GM12878 (cell line): ENCODE data around the gene DHDH. TPM values are rescaled to one million over a fixed set of nuclear protein-coding genes. Genes with fewer than 3 reads are reported as not detected.

Experiments used
- ASH2L ChIP-seq: fragments of 300-600, 200-600 bp; sonication (generic); IDR thresholded peaks from 2 replicates; pipeline ENCODE4 v1.6.1; 2017; ENCODE audit warnings: low read depth, mild to moderate bottlenecking, borderline replicate concordance
- BCL11A ChIP-seq: IDR thresholded peaks from 2 replicates; pipeline ENCODE4 v1.6.1; 2011; ENCODE audit warnings: low read depth, low read length
- CEBPB ChIP-seq, 2 experiments: fragments of 150-350 bp in 1 of 2; IDR thresholded peaks; 2 replicates each; pipeline ENCODE4 v1.6.1; 2012 to 2014; ENCODE audit warnings: low read depth in 2 of 2, low read length in 2 of 2, borderline replicate concordance in 1 of 2, inconsistent platforms in 1 of 2
- CTCF ChIP-seq, 3 experiments: IDR thresholded peaks in 2 of 3; conservative IDR thresholded peaks in 1 of 3; 2 replicates each; pipeline ENCODE4 v1.5.1; 2011; ENCODE audit warnings: low read depth in 3 of 3, low read length in 3 of 3, mild to moderate bottlenecking in 3 of 3, control low read depth in 2 of 3, moderate library complexity in 2 of 3, inconsistent platforms in 1 of 3, mixed read lengths in 1 of 3; ENCODE audit not compliant: control insufficient read depth in 2 of 3, insufficient read depth in 1 of 3; ENCODE audit errors: extremely low read depth in 1 of 3
- DPF2 ChIP-seq: fragments of 450-650 bp; IDR thresholded peaks from 2 replicates; pipeline ENCODE4 v1.6.1; 2017; ENCODE audit warnings: mild to moderate bottlenecking
- ELK1 ChIP-seq: IDR thresholded peaks from 2 replicates; pipeline ENCODE4 v1.6.1; 2012; ENCODE audit warnings: low read depth, low read length, improper control_type of control experiment
- FOS ChIP-seq: IDR thresholded peaks from 3 replicates; pipeline ENCODE4 v1.6.1; 2011; ENCODE audit warnings: borderline replicate concordance; ENCODE audit not compliant: insufficient read length; ENCODE audit errors: extremely low read depth
- GATAD2B ChIP-seq: fragments of 450-650 bp; conservative IDR thresholded peaks from 2 replicates; pipeline ENCODE4 v1.6.1; 2017; ENCODE audit warnings: low read depth, mild to moderate bottlenecking, moderate library complexity
- HDGF ChIP-seq: fragments of 450-650 bp; IDR thresholded peaks from 2 replicates; pipeline ENCODE4 v1.6.1; 2016; ENCODE audit warnings: antibody characterized with exemption
- IKZF1 ChIP-seq: fragments of 450-650 bp; conservative IDR thresholded peaks from 2 replicates; pipeline ENCODE4 v1.6.1; 2017; ENCODE audit warnings: antibody characterized with exemption, mild to moderate bottlenecking
- KAT2A ChIP-seq: conservative IDR thresholded peaks from 2 replicates; pipeline ENCODE4 v1.6.1; 2011; ENCODE audit warnings: low read depth, low read length; ENCODE audit not compliant: control insufficient read depth
- NR2F1 ChIP-seq: fragments of 450-650 bp; conservative IDR thresholded peaks from 2 replicates; pipeline ENCODE4 v1.6.1; 2017; ENCODE audit warnings: mild to moderate bottlenecking
- PML ChIP-seq: IDR thresholded peaks from 2 replicates; pipeline ENCODE4 v1.6.1; 2012; ENCODE audit warnings: low read length, inconsistent platforms
- RBBP5 ChIP-seq: fragments of 200-600 bp; sonication (generic); conservative IDR thresholded peaks from 2 replicates; pipeline ENCODE4 v1.6.1; 2016
- SIX5 ChIP-seq: IDR thresholded peaks from 2 replicates; pipeline ENCODE4 v1.6.1; 2011; ENCODE audit warnings: mild to moderate bottlenecking, low read depth, low read length, moderate library complexity; ENCODE audit not compliant: severe bottlenecking
- SRF ChIP-seq, 2 experiments: IDR thresholded peaks; 2 replicates each; pipeline ENCODE4 v1.6.1; 2011; ENCODE audit warnings: low read depth in 2 of 2, low read length in 2 of 2, mild to moderate bottlenecking in 1 of 2, moderate library complexity in 1 of 2
- STAT1 ChIP-seq: fragments of 450-650 bp; conservative IDR thresholded peaks from 2 replicates; pipeline ENCODE4 v1.6.1; 2014; ENCODE audit warnings: antibody characterized with exemption, mild to moderate bottlenecking
- SUZ12 ChIP-seq: fragments of 200-600 bp; sonication (generic); IDR thresholded peaks from one replicate; pipeline ENCODE4 v1.6.1; 2018; ENCODE audit warnings: antibody characterized with exemption, mild to moderate bottlenecking; ENCODE audit not compliant: unreplicated experiment
- ZBTB40 ChIP-seq: fragments of 450-650 bp; IDR thresholded peaks from 2 replicates; pipeline ENCODE4 v1.6.1; 2016; ENCODE audit warnings: mild to moderate bottlenecking, moderate library complexity, borderline replicate concordance
- ZNF24 ChIP-seq: fragments of 450-650 bp; IDR thresholded peaks from 2 replicates; pipeline ENCODE4 v1.6.1; 2017; ENCODE audit warnings: antibody characterized with exemption, mild to moderate bottlenecking
- ZNF622 ChIP-seq: fragments of 450-650 bp; IDR thresholded peaks from 2 replicates; pipeline ENCODE4 v1.6.1; 2017; ENCODE audit warnings: mild to moderate bottlenecking, inconsistent platforms
- ZSCAN29 ChIP-seq: fragments of 450-650 bp; IDR thresholded peaks from 2 replicates; pipeline ENCODE4 v1.6.1; 2017; ENCODE audit warnings: mild to moderate bottlenecking, moderate library complexity
- polyA plus RNA-seq, 11 experiments: library from polyadenylated mRNA; depleted of rRNA in 4 of 11; unstranded in 6 of 11; stranded (reverse) in 5 of 11; fragments of >200 nt; fragmentation: Nextera tagmentation in 4 of 11; fragmentation: Illumina TruSeq in 1 of 11; extraction: Ambion mirVana in 4 of 11; extraction: Trizol in 1 of 11; gene quantifications; 1 replicate in 1 of 11; 2 replicates in 10 of 11; pipeline versions ENCODE4 v1.2.1 to v1.2.3, GENCODE V29; 2011 to 2016; ENCODE audit warnings: inconsistent platforms in 2 of 11, missing spikeins in 2 of 11, low read depth in 1 of 11
- total RNA-seq, 4 experiments: library from RNA; depleted of rRNA in 3 of 4; stranded (reverse); fragments of >200 nt in 3 of 4; fragmentation: Illumina TruSeq in 1 of 4; extraction: Trizol in 1 of 4; gene quantifications; 2 replicates each; pipeline versions ENCODE4 v1.2.1 to v1.2.3, GENCODE V29; 2013 to 2021
- TF ChIP-seq, protein P1 (sequence below): IDR thresholded peaks from 2 replicates; pipeline ENCODE4 v1.6.1; 2011; ENCODE audit warnings: low read depth, mild to moderate bottlenecking, low read length, moderate library complexity, borderline replicate concordance; ENCODE audit errors: extremely low read depth

Gene DHDH
- total and polyA plus RNA-seq, 10 of the 15 experiments (the other 5 are each of a cell fraction or from before 2014, with no cell fraction given) = 0.13 to 0.21 (median 0.15) TPM; not detected in 7

DNA sequence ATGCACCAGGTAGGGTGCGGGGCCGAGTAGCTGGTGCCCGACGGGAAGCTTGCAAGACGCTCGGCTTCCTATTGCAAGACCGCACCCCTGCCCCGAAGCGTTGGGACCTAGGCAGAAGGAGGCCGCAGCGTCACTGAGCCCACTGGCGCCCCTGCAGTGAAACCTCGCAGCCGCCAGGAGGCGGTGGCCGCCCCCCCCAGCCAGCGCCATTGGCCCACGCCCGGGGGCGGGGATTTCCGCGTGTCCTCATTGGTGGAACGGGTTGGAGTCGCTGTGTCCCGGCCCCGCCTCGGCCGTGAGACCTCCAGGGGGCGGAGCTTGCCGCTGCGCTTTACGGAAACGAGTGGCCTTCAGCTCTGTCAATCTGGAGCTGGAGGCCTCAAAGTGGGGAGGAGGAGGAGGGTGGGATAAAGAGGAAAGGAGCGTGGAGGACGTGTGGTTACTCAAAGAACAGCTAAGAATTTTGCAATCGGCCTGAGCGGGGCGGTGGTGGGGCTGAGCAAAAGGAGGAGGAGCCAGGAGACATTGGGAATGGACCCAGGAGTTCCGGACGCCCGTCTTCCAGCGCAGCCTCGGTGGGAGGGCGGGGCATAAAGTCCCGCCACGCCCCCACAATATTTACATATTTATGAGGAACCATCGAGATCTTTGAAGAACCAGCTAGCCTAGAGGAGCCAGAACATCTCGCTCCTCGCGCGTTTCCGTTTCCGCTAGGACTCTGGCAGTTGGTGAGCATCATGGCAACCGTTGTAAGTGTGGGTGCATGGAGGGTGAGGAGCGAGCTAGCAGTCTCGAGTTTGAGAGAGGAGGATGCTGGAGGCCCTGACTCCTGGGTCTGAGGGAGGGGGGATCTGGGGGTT, 59.9 kb downstream of the DHDH start, which contains the start of the genes GYS1 and RUVBL2 (continued):
- no peak for TF ChIP-seq SIX5
- TF ChIP-seq FOS = peak; percentile 55
- no peak for TF ChIP-seq CEBPB (IDR thresholded peaks at IDR 0.05; ENCODE audit: borderline replicate concordance in 1 of 2, low read depth in 2 of 2, low read length in 2 of 2)
- peak; percentile 93 for TF ChIP-seq GATAD2B
- TF ChIP-seq PML = peak; percentile 67
- TF ChIP-seq SRF (IDR thresholded peaks at IDR 0.05; ENCODE audit: low read depth in 2 of 2, low read length in 2 of 2) = no peak
- TF ChIP-seq SUZ12 = no peak
- TF ChIP-seq, protein P1, sequence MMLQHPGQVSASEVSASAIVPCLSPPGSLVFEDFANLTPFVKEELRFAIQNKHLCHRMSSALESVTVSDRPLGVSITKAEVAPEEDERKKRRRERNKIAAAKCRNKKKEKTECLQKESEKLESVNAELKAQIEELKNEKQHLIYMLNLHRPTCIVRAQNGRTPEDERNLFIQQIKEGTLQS = no peak
- peak; percentile 87 for TF ChIP-seq HDGF
- peak; percentile 93 for TF ChIP-seq DPF2
- TF ChIP-seq BCL11A = no peak
- TF ChIP-seq ELK1 = no peak
- TF ChIP-seq ZNF622 = no peak
- peak; percentile 95 for TF ChIP-seq ZBTB40
- 0 out of 2 replicates have a peak, but pooled peaks have one; percentile 12 for TF ChIP-seq NR2F1
- no peak for TF ChIP-seq RBBP5
- TF ChIP-seq CTCF (IDR thresholded peaks at IDR 0.05 in 2 of 3, conservative IDR thresholded peaks at IDR 0.05 in 1 of 3; ENCODE audit: control insufficient read depth in 2 of 3, extremely low read depth in 1 of 3, insufficient read depth in 1 of 3, low read depth in 3 of 3, low read length in 3 of 3) = peak; percentile 98; a peak in 5 of 6 replicates
- no peak for TF ChIP-seq ZNF24
- TF ChIP-seq STAT1 = peak; percentile 86; the same call in 1 of the 2 replicates
- no peak for TF ChIP-seq ASH2L
- TF ChIP-seq KAT2A = no peak
- TF ChIP-seq ZSCAN29 = no peak; the same call in 1 of the 2 replicates
- peak; percentile 95 for TF ChIP-seq IKZF1
